ENCODE measurements around the gene VTI1A. TPM values are rescaled to one million over a fixed set of nuclear protein-coding genes. Genes with fewer than 3 reads are reported as not detected.

VTI1A gene
- total RNA-seq, 1 donor from 2014 or later, result 39.4 TPM

DNA sequence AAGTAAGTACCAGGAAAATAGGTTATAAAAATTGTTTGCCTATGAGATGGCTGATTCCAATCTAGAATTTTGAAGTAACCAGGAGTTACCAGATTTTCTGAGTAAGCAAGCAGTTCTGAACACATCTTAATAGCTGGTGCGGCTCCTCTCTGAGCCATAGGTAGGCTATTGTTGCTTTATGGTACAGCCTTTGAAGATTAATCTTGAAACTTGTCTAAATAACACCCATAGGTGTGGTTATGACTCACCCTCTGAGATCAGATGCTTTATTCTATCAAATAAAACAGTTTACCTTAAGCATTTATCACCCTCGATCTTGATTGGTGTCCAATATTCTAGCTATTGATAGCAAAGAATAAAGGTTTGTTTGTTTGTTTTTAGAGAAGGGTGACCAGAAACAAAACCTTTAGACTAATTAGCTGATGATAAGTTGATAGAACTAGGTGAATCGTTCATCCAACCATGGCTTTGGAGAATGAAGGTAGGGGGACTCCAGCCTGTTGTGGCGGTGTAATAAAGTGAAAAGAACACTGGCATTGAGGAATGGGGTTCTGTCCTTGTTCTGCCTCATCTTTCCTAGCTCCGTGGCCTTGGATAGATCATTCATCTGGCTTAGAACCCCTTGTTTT, 72.2 kb downstream of the VTI1A start:
- Mint-ChIP-seq H3K4me3 (ENCODE audit: low read depth) (no peak overlapping the region), H3K27ac (no peak overlapping the region), H3K27me3 (no peaks in the 10 kb centered on the region), H3K36me3 (ENCODE audit: insufficient read depth) (no peaks in the 10 kb centered on the region), H3K4me1 (ENCODE audit: low read depth) (no peaks in the 10 kb centered on the region), H3K9me3 (ENCODE audit: low read depth) (peaks cover 1% of the 10 kb centered on the region)
- no peak for DNase-seq (ENCODE audit: low spot score, unreplicated experiment)
- TF ChIP-seq CTCF (IDR thresholded peaks at IDR 0.05; ENCODE audit: unreplicated experiment), result no peak

DNA sequence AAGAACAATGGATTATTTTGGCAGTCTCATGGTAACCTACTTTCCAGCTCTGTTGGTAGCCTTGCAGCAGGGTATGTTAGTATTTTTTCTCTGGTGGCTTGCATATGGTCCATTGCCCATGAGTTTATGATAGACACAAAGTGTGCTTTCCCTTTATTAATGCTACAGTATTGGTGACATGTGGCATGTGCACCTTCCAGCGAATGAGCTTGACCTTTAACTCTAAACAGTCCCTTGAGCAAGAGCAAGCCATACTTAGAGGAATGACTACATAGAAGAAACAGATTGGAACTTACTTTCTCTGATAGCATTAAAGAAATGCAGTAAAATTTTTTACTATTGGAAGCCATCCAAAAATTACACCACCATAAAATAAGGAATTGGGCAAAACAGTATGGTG, 73.9 kb downstream of the VTI1A start:
- H3K27ac Mint-ChIP-seq, result no peak overlapping the region
- H3K4me1 Mint-ChIP-seq (ENCODE audit: low read depth), result no peaks in the 10 kb centered on the region
- no peak for TF ChIP-seq CTCF (IDR thresholded peaks at IDR 0.05; ENCODE audit: unreplicated experiment)
- DNase-seq (ENCODE audit: low spot score, unreplicated experiment), result no peak
- H3K9me3 Mint-ChIP-seq (ENCODE audit: low read depth), result no peaks in the 10 kb centered on the region
- no peaks in the 10 kb centered on the region for H3K36me3 Mint-ChIP-seq (ENCODE audit: insufficient read depth)
- no peak overlapping the region for H3K4me3 Mint-ChIP-seq (ENCODE audit: low read depth)
- no peaks in the 10 kb centered on the region for H3K27me3 Mint-ChIP-seq

- Mint-ChIP-seq H3K9me3 (ENCODE audit: low read depth) (no peaks in the 10 kb centered on the region), H3K36me3 (ENCODE audit: insufficient read depth) (no peaks in the 10 kb centered on the region), H3K4me3 (ENCODE audit: low read depth) (no peak overlapping the region), H3K4me1 (ENCODE audit: low read depth) (peaks cover 4% of the 10 kb centered on the region), H3K27me3 (no peaks in the 10 kb centered on the region), H3K27ac (no peak overlapping the region)
- no peak for TF ChIP-seq CTCF (IDR thresholded peaks at IDR 0.05; ENCODE audit: unreplicated experiment)
- DNase-seq (ENCODE audit: low spot score, unreplicated experiment), result no peak
These were observed 77.6 kb downstream of the VTI1A start for GRCh38 chr10:112524641-112525040.

DNA sequence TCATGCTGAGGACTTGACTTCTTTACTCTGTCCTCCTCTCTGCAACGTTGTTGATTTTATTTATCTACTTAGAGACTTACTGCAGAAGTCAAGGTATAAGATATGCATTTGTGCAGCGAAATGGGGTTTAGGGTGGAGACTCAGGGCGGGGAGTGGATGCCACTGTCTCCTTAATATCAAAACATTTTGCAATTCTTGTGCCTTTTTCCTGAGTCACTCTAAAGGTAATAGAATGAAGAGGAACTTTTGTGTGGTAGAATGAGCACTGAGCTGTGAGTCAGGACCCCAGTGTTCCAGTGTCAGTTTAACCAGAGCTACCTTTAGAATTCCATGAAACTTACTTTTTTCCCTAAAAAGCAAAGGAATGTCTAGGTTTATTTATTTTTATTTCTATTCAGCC, 78.2 kb downstream of the VTI1A start:
- no peaks in the 10 kb centered on the region for H3K27me3 Mint-ChIP-seq
- H3K27ac Mint-ChIP-seq, result no peak overlapping the region
- TF ChIP-seq CTCF (IDR thresholded peaks at IDR 0.05; ENCODE audit: unreplicated experiment), result no peak
- H3K4me1 Mint-ChIP-seq (ENCODE audit: low read depth), result peaks cover 4% of the 10 kb centered on the region
- no peak overlapping the region for H3K4me3 Mint-ChIP-seq (ENCODE audit: low read depth)
- no peaks in the 10 kb centered on the region for H3K36me3 Mint-ChIP-seq (ENCODE audit: insufficient read depth)
- DNase-seq (ENCODE audit: low spot score, unreplicated experiment), result no peak
- H3K9me3 Mint-ChIP-seq (ENCODE audit: low read depth), result no peaks in the 10 kb centered on the region

- TF ChIP-seq CTCF (IDR thresholded peaks at IDR 0.05; ENCODE audit: unreplicated experiment), result no peak
- peaks cover 2% of the 10 kb centered on the region for H3K9me3 Mint-ChIP-seq (ENCODE audit: low read depth)
- no peak overlapping the region for H3K4me3 Mint-ChIP-seq (ENCODE audit: low read depth)
- H3K27ac Mint-ChIP-seq, result no peak overlapping the region
- H3K36me3 Mint-ChIP-seq (ENCODE audit: insufficient read depth), result peaks cover 2% of the 10 kb centered on the region
- H3K27me3 Mint-ChIP-seq, result no peaks in the 10 kb centered on the region
- no peak for DNase-seq (ENCODE audit: low spot score, unreplicated experiment)
- peaks cover 4% of the 10 kb centered on the region for H3K4me1 Mint-ChIP-seq (ENCODE audit: low read depth)
These were observed 79.1 kb downstream of the VTI1A start for GRCh38 chr10:112526139-112526538.
